Right atrium auricular region (tissue), 2 donors: Measurements from ENCODE around the gene GALNT10. TPM values are rescaled to one million over a fixed set of nuclear protein-coding genes. Genes with fewer than 3 reads are reported as not detected.

Experiments used
- DNase-seq: peaks from one replicate; pipeline ENCODE4 v3.0.0-alpha.2; 2019; ENCODE audit warnings: low spot score
- H3K27ac ChIP-seq, 2 donors: fragments of 200-600 bp; sonication (generic); 1 replicate in 1 of 2; 2 replicates in 1 of 2; pipeline ENCODE4 v1.5.1; 2016 to 2019
- H3K27me3 ChIP-seq, 2 donors: fragments of 200-600 bp; sonication (generic); one replicate each; pipeline versions ENCODE4 v1.5.1 to v1.6.0; 2017 to 2019
- H3K36me3 ChIP-seq: fragments of 200-600 bp; sonication (generic); one replicate; pipeline ENCODE4 v1.5.1; 2016
- H3K4me1 ChIP-seq, 2 donors: fragments of 200-600 bp; sonication (generic); one replicate each; pipeline versions ENCODE4 v1.5.1 to v1.6.0; 2017 to 2019
- H3K4me3 ChIP-seq, 2 donors: fragments of 200-600 bp; sonication (generic); 1 replicate in 1 of 2; 2 replicates in 1 of 2; pipeline ENCODE4 v1.5.1; 2017 to 2019; ENCODE audit warnings: mild to moderate bottlenecking in 1 of 2, moderate library complexity in 1 of 2
- H3K9me3 ChIP-seq, 2 donors: fragments of 200-600 bp; sonication (generic); one replicate each; pipeline ENCODE4 v1.5.1; 2019
- total RNA-seq, 2 donors: library from RNA; depleted of rRNA; stranded (reverse); fragments of >200 nt; gene quantifications; one replicate each; pipeline ENCODE4 v1.1.0, GENCODE V29; 2016
- TF ChIP-seq, protein P1 (sequence below), 2 donors: fragments of 200-600 bp; sonication (generic); IDR thresholded peaks; one replicate each; pipeline ENCODE4 v1.5.1; 2019; ENCODE audit warnings: antibody characterized with exemption in 2 of 2

GALNT10 gene
- total RNA-seq, 2 donors from 2014 or later = 13.2 to 18.4 TPM

DNA sequence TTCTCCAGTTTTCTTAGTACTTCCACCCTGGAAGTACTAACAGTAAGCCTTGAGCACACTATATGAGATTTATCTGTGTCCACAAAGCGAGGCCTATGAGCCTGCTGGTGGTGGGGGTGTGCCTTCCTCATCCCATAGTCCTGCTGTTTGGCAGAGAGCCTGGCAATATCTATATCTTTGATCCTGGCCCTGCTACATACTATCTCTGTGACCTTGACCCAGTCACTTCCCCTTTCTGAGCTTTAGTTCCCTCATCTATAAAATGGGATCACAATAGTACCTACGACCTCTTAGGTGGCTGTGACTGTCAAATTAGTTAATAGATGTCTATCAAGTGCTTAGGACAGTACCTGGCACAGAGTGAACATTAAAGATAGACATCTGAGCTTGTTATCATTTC lies 140.7 kb downstream of the GALNT10 start:
- H3K4me1 ChIP-seq = no peaks in the 10 kb centered on the region
- H3K9me3 ChIP-seq = no peaks in the 10 kb centered on the region
- no peaks in the 10 kb centered on the region for H3K27me3 ChIP-seq
- TF ChIP-seq, protein P1, sequence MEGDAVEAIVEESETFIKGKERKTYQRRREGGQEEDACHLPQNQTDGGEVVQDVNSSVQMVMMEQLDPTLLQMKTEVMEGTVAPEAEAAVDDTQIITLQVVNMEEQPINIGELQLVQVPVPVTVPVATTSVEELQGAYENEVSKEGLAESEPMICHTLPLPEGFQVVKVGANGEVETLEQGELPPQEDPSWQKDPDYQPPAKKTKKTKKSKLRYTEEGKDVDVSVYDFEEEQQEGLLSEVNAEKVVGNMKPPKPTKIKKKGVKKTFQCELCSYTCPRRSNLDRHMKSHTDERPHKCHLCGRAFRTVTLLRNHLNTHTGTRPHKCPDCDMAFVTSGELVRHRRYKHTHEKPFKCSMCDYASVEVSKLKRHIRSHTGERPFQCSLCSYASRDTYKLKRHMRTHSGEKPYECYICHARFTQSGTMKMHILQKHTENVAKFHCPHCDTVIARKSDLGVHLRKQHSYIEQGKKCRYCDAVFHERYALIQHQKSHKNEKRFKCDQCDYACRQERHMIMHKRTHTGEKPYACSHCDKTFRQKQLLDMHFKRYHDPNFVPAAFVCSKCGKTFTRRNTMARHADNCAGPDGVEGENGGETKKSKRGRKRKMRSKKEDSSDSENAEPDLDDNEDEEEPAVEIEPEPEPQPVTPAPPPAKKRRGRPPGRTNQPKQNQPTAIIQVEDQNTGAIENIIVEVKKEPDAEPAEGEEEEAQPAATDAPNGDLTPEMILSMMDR (IDR thresholded peaks at IDR 0.05) = no peak
- peaks cover 9% of the 10 kb centered on the region for H3K36me3 ChIP-seq
- no peak overlapping the region for H3K4me3 ChIP-seq
- no peak for DNase-seq
- H3K27ac ChIP-seq = no peak overlapping the region

DNA sequence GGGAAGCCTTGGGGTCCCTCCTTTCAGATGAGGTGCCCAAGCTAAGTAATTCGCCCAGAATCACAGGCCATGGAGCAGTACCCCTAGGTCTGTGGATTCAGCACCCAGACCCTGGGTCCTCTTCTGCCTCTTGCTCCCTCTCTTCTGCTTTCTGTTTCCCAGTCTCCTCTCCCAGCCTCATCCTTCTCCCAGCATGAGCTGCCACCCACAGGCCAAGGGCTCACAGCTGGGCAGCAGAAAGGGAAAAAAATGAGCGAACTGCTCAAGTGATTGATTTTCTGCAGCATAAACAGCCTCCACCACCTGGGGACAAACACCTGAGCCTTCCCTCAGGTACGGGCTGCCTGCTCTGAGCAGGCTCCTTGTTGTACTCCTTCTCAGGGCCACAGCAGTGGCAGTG lies 141.4 kb downstream of the GALNT10 start:
- no peak for DNase-seq
- TF ChIP-seq, protein P1 (IDR thresholded peaks at IDR 0.05) = no peak
- no peak overlapping the region for H3K4me3 ChIP-seq
- H3K27me3 ChIP-seq = no peaks in the 10 kb centered on the region
- H3K9me3 ChIP-seq = no peaks in the 10 kb centered on the region
- H3K36me3 ChIP-seq = peaks cover 9% of the 10 kb centered on the region
- H3K4me1 ChIP-seq = no peaks in the 10 kb centered on the region
- H3K27ac ChIP-seq = no peak overlapping the region

DNA sequence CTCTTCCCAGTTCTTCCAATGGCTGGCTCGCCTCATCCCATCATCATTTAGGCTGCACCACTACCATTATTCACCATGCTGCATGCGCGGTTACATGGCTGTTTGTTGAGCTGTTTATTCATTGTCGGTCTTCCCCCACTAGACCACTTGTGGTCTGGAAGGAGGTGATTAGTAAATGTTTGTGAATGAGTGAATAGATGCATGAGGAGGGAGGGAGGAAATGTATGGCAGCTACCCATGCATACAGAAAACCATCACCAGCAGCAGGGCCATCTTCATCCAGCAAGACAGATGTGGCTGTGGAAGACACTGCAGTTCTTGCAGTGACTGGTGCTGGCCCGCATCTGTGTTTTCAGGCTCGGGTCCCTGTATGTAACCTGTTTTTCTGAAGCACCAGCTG lies 141.9 kb downstream of the GALNT10 start:
- TF ChIP-seq, protein P1 (IDR thresholded peaks at IDR 0.05) = no peak
- Histone ChIP-seq H3K27me3 (no peaks in the 10 kb centered on the region), H3K4me1 (no peaks in the 10 kb centered on the region), H3K27ac (no peak overlapping the region), H3K4me3 (no peak overlapping the region), H3K9me3 (no peaks in the 10 kb centered on the region), H3K36me3 (peaks cover 9% of the 10 kb centered on the region)
- no peak for DNase-seq

DNA sequence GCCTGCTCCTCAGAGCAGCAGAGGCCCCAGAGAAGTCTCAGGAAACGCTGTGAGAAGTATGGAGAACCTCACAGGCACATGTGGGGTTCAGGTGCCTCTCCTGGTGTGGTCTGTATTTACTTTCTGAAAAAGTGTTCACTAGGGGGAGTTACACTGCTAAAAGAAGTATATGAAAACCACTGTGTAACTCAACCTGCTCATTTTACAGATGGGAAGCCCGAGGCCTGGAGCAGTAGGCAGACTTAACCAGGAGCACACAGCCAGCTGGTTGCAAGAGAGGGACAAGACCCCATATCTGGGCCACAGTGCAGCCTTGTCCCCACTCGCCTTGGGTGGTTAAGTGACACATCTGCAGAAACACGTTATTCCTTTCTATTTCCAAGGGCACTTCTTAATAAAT lies 142.5 kb downstream of the GALNT10 start:
- peaks cover 9% of the 10 kb centered on the region for H3K36me3 ChIP-seq
- no peak overlapping the region for H3K4me3 ChIP-seq
- DNase-seq = no peak
- H3K27ac ChIP-seq = no peak overlapping the region
- TF ChIP-seq, protein P1 (IDR thresholded peaks at IDR 0.05) = no peak
- no peaks in the 10 kb centered on the region for H3K9me3 ChIP-seq
- no peaks in the 10 kb centered on the region for H3K4me1 ChIP-seq
- no peaks in the 10 kb centered on the region for H3K27me3 ChIP-seq

DNA sequence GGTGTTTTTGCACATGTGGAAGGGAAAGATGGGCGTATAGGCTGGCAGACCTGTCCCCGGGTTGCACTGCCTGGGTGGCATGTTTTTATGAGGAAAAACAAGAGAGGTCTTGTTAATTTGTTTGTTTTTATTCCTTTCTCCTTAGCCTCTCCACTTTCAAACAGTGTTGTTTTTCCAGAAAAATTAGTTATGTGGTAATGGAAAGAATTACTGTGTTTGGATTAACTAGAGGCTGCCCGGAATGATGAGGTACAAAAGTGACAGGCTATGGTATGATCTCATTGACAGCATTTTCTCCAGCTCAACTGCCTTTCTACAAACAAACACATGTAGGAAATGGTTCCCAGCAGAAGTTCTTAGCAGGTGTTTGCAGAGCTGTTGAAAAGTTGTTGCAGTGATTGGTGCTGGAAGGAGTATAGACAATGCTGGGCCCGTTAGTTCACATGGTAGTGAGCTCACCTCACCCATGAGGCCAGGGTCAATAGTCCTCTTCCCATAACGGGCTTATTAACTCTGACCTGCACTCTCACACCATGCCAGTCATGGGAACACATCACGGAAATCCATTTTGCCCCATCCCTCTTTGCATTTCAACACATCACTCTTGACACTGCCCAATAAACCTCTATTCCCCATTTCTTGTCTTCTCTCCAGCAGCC lies 144.0 kb downstream of the GALNT10 start:
- H3K9me3 ChIP-seq = no peaks in the 10 kb centered on the region
- no peak overlapping the region for H3K27ac ChIP-seq
- no peaks in the 10 kb centered on the region for H3K27me3 ChIP-seq
- TF ChIP-seq, protein P1 (IDR thresholded peaks at IDR 0.05) = no peak
- H3K4me3 ChIP-seq = no peak overlapping the region
- DNase-seq = no peak
- peaks cover 9% of the 10 kb centered on the region for H3K36me3 ChIP-seq
- no peaks in the 10 kb centered on the region for H3K4me1 ChIP-seq

DNA sequence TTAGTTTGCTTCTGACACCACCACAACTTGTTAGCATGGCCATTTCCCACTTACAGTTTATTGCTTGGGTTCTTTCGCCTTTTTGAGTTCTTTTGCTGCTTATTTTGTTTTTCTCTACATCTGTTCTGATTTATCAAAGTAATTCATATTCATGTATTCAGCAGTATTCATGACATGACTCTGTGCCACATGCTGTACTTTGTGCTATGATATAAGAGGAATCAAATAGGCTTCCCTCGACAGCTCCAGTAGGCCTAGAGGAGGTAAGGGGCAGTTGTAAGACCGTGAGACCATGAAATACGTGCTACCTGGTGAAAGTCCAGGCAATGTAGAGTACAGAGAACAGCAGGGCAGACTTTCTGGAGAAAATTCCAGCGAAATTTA lies 144.5 kb downstream of the GALNT10 start:
- H3K9me3 ChIP-seq = no peaks in the 10 kb centered on the region
- H3K4me1 ChIP-seq = no peaks in the 10 kb centered on the region
- DNase-seq = no peak
- no peak overlapping the region for H3K4me3 ChIP-seq
- TF ChIP-seq, protein P1 (IDR thresholded peaks at IDR 0.05) = no peak
- peaks cover 9% of the 10 kb centered on the region for H3K36me3 ChIP-seq
- H3K27ac ChIP-seq = no peak overlapping the region
- H3K27me3 ChIP-seq = no peaks in the 10 kb centered on the region
